GM19455 (cell line): ENCODE results near the gene DGKQ.

ENCODE experiments used
- ATAC-seq: cut with Tn5 transposase; IDR thresholded peaks from one replicate; pipeline ENCODE4 v1.9.1; 2021; ENCODE audit not compliant: unreplicated experiment

Gene DGKQ

DNA sequence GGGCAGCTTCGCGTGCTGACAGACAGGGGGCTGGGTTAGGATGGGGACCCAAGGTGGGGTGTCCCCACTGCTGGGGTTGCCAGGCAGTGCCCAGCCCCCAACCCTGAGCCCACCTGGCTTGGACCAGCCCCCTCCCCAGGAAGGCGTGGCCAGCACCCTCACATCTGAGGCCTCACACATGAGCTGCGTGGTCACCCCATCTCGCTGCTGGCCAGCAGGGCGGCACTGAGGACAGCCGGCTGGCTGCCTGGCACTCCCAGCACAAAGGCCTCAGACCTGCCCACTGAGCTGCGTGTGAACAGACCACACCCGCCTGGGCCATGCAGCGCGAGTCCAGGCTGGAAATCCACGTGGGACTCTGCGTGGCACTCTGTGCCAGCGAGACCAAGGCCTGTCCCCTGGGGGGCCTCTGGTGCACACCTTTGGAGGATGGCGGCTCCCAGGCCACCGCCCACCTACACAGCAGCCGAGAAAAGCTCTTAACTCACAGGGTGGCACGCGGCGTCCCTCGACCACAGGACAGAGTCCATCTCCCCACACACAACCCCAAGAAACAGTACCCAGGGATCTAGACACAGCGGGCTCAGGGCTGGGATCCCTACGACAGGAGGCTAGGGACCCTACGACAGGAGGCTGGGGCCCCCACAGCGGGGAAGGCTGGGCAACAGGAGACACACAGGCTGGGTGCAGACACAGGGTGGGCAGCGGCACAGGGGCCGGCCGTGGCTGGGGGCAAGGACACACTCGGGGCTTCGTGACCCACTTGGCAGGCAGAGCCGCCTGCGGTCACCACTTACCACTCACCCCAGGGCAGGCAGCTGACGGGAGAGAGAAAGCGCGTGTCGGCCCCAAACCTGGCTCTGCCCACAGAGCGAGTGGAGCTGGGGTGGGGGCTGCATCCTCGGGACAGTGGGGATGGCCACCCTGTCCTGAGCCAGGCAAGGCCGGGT, 9.8 kb downstream of the DGKQ start:
- ATAC-seq: no peak

GRCh38 chr4:962231-963208, 10.8 kb downstream of the DGKQ start:
- no peak for ATAC-seq

GRCh38 chr4:961351-962230, 11.8 kb downstream of the DGKQ start:
- no peak for ATAC-seq

- no peak for ATAC-seq
Observed at GRCh38 chr4:960636-961350, 12.6 kb downstream of the DGKQ start.

GRCh38 chr4:960140-960635, 13.2 kb downstream of the DGKQ start:
- ATAC-seq: no peak

GRCh38 chr4:959338-960139, 13.8 kb downstream of the DGKQ start:
- no peak for ATAC-seq

- no peak for ATAC-seq
Observed at GRCh38 chr4:958696-959337, 14.6 kb downstream of the DGKQ start.

DNA sequence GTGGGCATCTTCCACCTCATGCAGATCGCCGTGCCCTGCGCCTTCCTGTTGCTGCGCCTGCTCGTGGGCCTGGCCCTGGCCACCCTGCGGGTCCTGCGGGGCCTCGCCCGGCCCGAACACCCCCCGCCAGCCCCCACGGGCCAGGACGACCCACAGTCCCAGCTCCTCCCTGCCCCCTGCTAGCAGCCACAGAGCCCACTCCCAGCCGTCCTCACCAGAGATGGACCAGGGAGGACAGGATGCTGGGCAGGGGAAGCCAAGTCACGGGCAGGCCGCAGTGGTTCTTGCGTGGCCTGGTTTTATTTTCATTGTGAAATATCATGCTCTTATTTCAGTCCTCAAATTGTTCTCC, 15.1 kb downstream of the DGKQ start:
- ATAC-seq: no peak

GRCh38 chr4:957581-958313, 15.6 kb downstream of the DGKQ start:
- ATAC-seq: no peak

- no peak for ATAC-seq
Observed at GRCh38 chr4:957231-957580, 16.2 kb downstream of the DGKQ start.

- no peak for ATAC-seq
Observed at GRCh38 chr4:956531-957230, 16.7 kb downstream of the DGKQ start.

DNA sequence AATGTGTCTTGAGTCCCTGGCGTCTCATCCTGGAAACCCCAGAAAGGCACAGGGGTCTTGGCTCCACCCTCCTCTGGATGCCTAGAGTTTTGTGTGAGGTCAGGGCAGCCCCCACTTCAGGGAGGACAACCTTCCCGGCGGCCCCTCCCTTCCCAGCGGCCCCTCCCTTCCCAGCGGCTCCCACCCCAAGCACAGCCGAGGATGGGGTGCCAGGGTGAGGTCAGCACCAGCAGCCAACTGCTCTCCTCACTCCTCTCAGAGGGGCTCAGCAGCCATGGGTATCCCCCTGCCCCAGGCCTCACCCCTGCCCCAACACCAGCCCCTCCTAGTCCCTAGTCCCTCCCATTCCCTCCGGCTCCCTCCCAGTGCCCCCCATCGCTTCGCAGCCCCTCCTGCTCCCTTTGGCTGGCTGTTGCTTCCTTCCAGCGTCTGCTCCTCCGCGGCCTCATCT, 17.4 kb downstream of the DGKQ start:
- no peak for ATAC-seq

- no peak for ATAC-seq
Observed at GRCh38 chr4:955161-955921, 18.0 kb downstream of the DGKQ start.

DNA sequence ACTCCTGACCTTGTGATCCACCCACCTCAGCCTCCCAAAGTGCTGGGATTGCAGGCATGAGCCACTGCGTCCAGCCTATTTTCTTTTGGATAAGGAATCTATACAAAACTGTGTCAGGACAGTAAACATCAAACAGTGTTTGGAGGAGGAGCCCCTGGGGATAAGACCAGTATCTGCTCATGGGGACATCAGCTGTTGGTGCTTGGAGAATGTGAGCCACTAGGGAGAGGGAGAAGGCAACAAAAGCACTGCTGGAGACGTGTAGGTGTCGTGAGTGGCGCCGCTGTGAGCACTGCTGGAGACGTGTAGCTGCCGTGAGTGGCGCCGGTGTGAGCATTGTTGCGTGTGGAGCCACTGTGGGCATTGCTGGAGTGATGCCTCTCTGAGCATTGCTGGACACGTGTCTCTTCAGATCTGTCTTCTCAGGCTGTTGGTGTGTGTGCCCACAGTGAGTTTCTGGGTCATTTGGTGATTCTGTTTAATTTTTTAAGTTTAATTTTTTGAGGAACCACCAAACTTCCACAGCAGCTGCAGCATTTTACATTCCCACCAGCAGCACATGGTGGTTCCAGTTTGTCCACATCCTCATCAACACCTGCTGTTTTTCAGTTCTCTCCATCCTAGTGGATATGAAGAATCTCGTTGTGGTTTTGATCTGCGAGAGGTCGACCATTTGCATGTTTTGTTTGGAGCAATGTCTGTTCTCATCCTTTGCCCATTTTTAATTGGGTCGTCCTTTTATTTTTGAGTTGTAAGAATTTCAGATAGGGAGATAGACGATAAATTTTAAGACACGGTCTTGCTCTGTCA, 19.0 kb downstream of the DGKQ start:
- ATAC-seq: no peak

- no peak for ATAC-seq
Observed at GRCh38 chr4:953574-953915, 19.8 kb downstream of the DGKQ start.
